GM21526 (cell line): ENCODE results near the gene HMG20B.

Experiments used
- ATAC-seq: cut with Tn5 transposase; IDR thresholded peaks from one replicate; pipeline ENCODE4 v1.9.1; 2021; ENCODE audit warnings: moderate library complexity; ENCODE audit not compliant: unreplicated experiment, low FRiP score

HMG20B gene

DNA sequence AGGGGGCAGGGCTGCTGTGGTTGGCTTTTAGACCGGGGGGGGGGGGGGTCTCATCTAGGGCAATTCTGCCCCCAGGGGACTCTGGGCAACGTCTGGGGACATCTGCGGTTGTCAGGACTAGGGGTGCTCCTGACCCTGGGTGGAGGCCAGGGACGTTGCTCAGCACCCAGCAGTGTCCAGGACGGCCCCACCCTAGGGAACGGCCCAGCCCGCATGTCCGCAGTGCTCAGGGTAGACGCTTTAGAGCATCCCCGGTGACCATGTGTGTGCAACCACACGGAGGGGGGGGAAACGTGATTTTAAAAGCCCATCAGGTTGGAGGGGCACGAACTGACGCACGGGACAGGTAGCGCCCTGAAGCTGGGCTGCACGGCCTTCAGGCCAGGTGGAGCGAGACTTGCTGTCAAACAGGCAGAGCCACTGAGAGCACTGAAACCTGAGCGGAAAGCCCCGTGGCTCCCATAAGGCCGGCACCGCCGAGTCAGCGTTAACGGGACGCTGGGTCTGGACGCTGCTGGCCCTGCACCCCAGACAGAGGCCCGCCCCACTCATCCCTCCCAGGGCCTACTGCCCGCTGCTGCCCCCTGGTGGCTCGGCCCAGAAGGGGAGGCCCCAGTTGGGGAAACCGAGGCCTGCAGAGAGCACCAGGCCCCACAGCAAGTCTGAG, 45.5 kb downstream of the HMG20B start:
- ATAC-seq = no peak

DNA sequence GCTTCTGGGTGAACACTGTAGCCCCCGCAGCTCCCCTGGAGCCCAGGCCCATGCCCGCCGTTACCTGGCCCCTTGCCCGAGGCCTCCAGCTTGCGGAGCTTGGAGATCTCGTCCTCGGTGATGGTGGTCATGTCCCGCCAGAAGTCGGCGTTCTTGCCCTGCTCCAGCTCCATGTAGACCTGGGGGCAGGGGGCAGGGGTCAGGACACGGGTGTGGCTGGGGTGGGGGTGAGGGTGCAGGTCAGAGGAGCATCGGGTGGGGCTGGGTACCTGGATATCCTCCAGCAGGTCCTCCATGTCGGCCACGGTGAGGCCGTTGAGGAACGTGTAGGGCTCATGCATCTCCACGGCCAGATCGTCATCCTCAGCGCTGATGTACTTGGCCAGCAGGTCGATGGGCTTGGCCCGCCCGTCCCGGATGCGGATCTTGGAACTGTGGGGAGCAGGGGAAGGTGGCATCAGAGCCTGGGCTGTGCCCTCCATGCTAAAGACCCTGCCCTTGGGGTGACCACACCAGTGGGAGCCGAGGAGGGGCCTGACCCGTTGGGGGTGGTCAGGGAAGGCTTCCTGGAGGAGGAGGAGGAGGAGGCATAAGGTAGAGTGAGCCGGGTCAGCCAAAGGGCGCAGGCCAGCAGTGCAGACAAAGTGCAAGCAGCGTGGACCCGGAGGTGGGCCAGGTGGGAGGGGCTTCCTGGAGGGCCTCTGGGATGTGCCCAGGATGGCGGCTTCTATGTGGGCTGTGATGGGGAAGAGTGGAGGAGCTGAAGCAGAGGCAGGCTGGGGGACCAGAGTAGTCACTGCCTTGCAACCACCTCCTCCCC, 46.3 kb downstream of the HMG20B start:
- ATAC-seq = no peak

GRCh38 chr19:3619631-3620012, 46.9 kb downstream of the HMG20B start:
- no peak for ATAC-seq

GRCh38 chr19:3620145-3620816, 47.5 kb downstream of the HMG20B start:
- ATAC-seq = no peak

- ATAC-seq = no peak
These were observed 48.2 kb downstream of the HMG20B start for GRCh38 chr19:3620817-3621547.

GRCh38 chr19:3621689-3622088, 48.9 kb downstream of the HMG20B start:
- ATAC-seq = no peak

- no peak for ATAC-seq
These were observed 49.5 kb downstream of the HMG20B start for GRCh38 chr19:3622224-3622623.

DNA sequence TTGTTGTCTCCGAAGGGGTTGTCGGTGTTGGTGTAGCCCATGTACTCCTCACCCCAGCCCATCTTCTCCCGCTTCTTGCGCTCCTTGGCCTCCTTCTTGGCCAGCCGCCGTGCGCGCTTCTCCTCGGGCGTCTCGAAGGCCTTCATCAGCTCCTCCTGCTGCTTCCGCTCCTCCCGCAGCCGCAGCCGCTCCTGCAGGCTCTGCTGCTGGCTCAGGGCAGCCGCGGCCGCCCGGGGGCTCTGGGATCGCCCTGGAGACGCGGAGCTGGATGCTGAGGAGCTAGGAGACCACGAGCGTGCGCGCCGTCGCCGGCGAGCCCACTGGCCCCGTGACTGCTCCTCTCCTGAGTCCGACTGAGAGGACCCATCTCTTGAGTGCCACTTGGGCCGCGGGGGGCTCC, 51.0 kb downstream of the HMG20B start:
- ATAC-seq = no peak

DNA sequence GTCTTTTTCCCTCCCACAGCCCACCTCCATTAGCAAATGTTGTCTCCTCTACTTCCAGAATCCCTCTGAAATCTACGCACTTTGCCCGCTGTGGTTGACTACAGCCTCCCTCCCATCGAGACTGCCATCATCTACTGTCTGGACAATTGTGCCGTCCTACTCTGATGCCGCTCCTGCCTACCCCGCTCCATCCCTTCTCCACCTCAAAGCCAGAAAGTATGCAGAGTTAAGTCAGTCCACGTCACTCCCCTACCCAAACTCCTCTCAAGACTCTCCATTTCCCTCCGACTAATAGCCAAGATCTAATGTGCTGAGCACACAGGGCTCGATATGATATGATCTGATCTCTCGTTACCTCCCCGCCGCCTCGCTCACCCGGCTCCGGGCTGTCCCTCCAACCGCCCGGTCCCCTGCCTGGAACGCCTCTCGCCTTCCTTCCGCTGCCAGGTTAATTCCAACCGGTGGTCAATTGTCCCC, 53.3 kb downstream of the HMG20B start:
- no peak for ATAC-seq

- peak; percentile 76 for ATAC-seq
These were observed 54.0 kb downstream of the HMG20B start, which contains the start of gene CACTIN for GRCh38 chr19:3626473-3627350. TSS of gene CACTIN (minus strand) at chr19:3626790. CDS start at chr19:3626762, 28 bp downstream.

DNA sequence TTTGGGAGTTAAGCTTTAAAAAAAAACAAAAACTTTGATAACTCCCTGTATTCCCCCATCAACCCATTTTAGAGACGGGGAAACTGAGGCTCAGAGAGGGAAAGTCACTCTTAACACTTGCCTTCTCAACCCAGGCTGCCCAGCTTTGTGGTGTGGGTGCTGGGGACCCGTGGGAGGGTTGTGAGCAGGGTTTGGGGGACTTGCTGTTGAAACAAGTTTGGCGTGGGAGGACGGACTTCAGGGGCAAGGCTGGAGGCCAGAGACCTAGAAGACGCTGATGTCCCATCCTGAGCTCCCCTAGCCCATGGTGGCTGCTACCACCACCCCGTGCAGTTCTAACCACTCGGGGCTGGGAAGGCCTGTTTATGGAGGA, 54.6 kb downstream of the HMG20B start:
- ATAC-seq = no peak
